Stomach (tissue), 9 donors: ENCODE measurements around the gene ORM1. TPM values are rescaled to one million over a fixed set of nuclear protein-coding genes. Genes with fewer than 3 reads are reported as not detected.

ENCODE experiments used
- DNase-seq, 2 donors: peaks; one replicate each; pipeline versions ENCODE4 v3.0.0 to v3.0.0-alpha.2; 2013 to 2019
- H3K27ac ChIP-seq, 5 donors: fragments of 200-600 bp in 4 of 5; sonication (generic) in 4 of 5; one replicate each; pipeline ENCODE4 v1.5.1; 2013 to 2019; ENCODE audit warnings: mild to moderate bottlenecking in 1 of 5, moderate library complexity in 1 of 5
- H3K27me3 ChIP-seq, 3 donors: fragments of 200-600 bp; sonication (generic); one replicate each; pipeline ENCODE4 v1.5.1; 2017 to 2019; ENCODE audit warnings: mixed run types in 1 of 3
- H3K36me3 ChIP-seq, 4 donors: fragments of 200-600 bp; sonication (generic); 1 replicate in 3 of 4; 2 replicates in 1 of 4; pipeline ENCODE4 v1.5.1; 2016 to 2019
- H3K4me1 ChIP-seq, 4 donors: fragments of 200-600 bp; sonication (generic); one replicate each; pipeline ENCODE4 v1.5.1; 2016 to 2019
- H3K4me3 ChIP-seq, 4 donors: fragments of 200-600 bp; sonication (generic) in 3 of 4; one replicate each; pipeline ENCODE4 v1.5.1; 2016 to 2019; ENCODE audit warnings: mild to moderate bottlenecking in 1 of 4
- H3K9me3 ChIP-seq, 4 donors: fragments of 200-600 bp; sonication (generic); one replicate each; pipeline ENCODE4 v1.5.1; 2016 to 2019
- CTCF ChIP-seq, 7 experiments: fragments of 450-650 bp in 4 of 7; fragments of 200-600 bp in 3 of 7; sonication (generic) in 3 of 7; IDR thresholded peaks; one replicate each; pipeline ENCODE4 v1.5.1; 2016 to 2019; ENCODE audit warnings: antibody characterized with exemption in 7 of 7, control low read depth in 2 of 7, mild to moderate bottlenecking in 1 of 7
- EP300 ChIP-seq: sonication (generic); formaldehyde crosslinking; IDR thresholded peaks from one replicate; pipeline ENCODE4 v1.6.1; 2017; ENCODE audit warnings: antibody characterized with exemption
- POLR2A ChIP-seq, 4 donors: fragments of 450-650 bp; IDR thresholded peaks; one replicate each; pipeline ENCODE4 v1.6.1; 2016; ENCODE audit warnings: antibody characterized with exemption in 4 of 4, control low read depth in 2 of 4, mild to moderate bottlenecking in 1 of 4, moderate library complexity in 1 of 4
- POLR2AphosphoS5 ChIP-seq, 3 donors: sonication (generic); formaldehyde crosslinking; IDR thresholded peaks; one replicate each; pipeline ENCODE4 v1.6.1; 2016; ENCODE audit warnings: antibody characterized with exemption in 3 of 3
- WGBS, 5 donors: extraction: QIAGEN DNeasy Blood & Tissue Kit in 3 of 5; methylation state at CpG; one replicate each; pipeline versions ENCODE4 v1.1.5 to v1.1.7; 2013 to 2018; 5-methylcytosine and 5-hydroxymethylcytosine counted together
- intact Hi-C: fragments of 100-400 bp; cut with DNase I; formaldehyde crosslinking; loops from one replicate; pipeline ENCODE4 v1.15.1; 2023; ENCODE audit warnings: low total_unique reads
- polyA plus RNA-seq, 3 donors: library from polyadenylated mRNA; stranded (reverse); fragments of 200-250 nt; gene quantifications; one replicate each; pipeline ENCODE4 v1.2.3, GENCODE V29; 2013
- total RNA-seq, 5 donors: library from RNA; depleted of rRNA; stranded (reverse); fragments of >200 nt; gene quantifications; one replicate each; pipeline versions ENCODE4 v1.1.0 to v1.2.3, GENCODE V29; 2014 to 2016
- donor health status: healthy with polysubstance abuse.
- donor health status: Bipolar disorder and iron deficiency.
- donor health status: healthy.

ORM1 gene
- total and polyA plus RNA-seq, 8 donors: 1.6 to 14.8 (median 2.9) TPM; not detected in 3

- WGBS, 5 donors: 91 to 99% (median 94%) methylated on average over 2 of the region's 2 CpGs
- intact Hi-C loops: no loop called here
- Histone ChIP-seq H3K9me3 (no peaks in the 10 kb centered on the region), H3K27ac (peak overlapping the region in 3 of 5 donors; percentile 54 to 68 (median 68)), H3K27me3 (no peaks in the 10 kb centered on the region), H3K4me1 (peaks cover 7 to 60% (median 16%) of the 10 kb centered on the region in 4 donors), H3K4me3 (no peak overlapping the region), H3K36me3 (peaks cover 47 to 98% (median 83%) of the 10 kb centered on the region in 4 donors)
- DNase-seq: no peak
- TF ChIP-seq POLR2A (IDR thresholded peaks at IDR 0.05) (no peak), POLR2AphosphoS5 (IDR thresholded peaks at IDR 0.05) (no peak), EP300 (no peak), CTCF (IDR thresholded peaks at IDR 0.05) (no peak)
Measured at GRCh38 chr9:114365194-114365593, 42.3 kb downstream of the ORM1 start.

GRCh38 chr9:114366334-114367128 lies 43.6 kb downstream of the ORM1 start:
- H3K36me3 ChIP-seq: peaks cover 33 to 98% (median 83%) of the 10 kb centered on the region in 4 donors
- DNase-seq: peak in 1 of 2 donors; percentile 63
- peaks cover 8 to 74% (median 27%) of the 10 kb centered on the region in 4 donors for H3K4me1 ChIP-seq

GRCh38 chr9:114367366-114367765 lies 44.5 kb downstream of the ORM1 start:
- TF ChIP-seq POLR2AphosphoS5 (IDR thresholded peaks at IDR 0.05) (no peak), EP300 (no peak), CTCF (IDR thresholded peaks at IDR 0.05) (no peak), POLR2A (IDR thresholded peaks at IDR 0.05) (no peak)
- intact Hi-C loops: no loop called here
- no peaks in the 10 kb centered on the region for H3K27me3 ChIP-seq
- 64 to 88% (median 80%) methylated on average over 5 to 6 of the region's 6 CpGs for WGBS, 5 donors
- H3K4me3 ChIP-seq: no peak overlapping the region
- no peaks in the 10 kb centered on the region for H3K9me3 ChIP-seq
- peak overlapping the region; percentile 54 to 80 (median 68) for H3K27ac ChIP-seq
- DNase-seq: no peak
- H3K4me1 ChIP-seq: peaks cover 17 to 82% (median 33%) of the 10 kb centered on the region in 4 donors
- peaks cover 25 to 98% (median 82%) of the 10 kb centered on the region in 4 donors for H3K36me3 ChIP-seq

More at GRCh38 chr9:114366334-114367128, 43.6 kb downstream of the ORM1 start:
- 33 to 44% (median 35%) methylated on average over 10 of the region's 10 CpGs for WGBS, 5 donors
- Histone ChIP-seq H3K27me3 (no peaks in the 10 kb centered on the region), H3K9me3 (no peaks in the 10 kb centered on the region), H3K27ac (peak overlapping the region in 4 of 5 donors; percentile 54 to 80 (median 74)), H3K4me3 (no peak overlapping the region)
- no peak for TF ChIP-seq POLR2AphosphoS5 (IDR thresholded peaks at IDR 0.05)
- TF ChIP-seq CTCF (IDR thresholded peaks at IDR 0.05): no peak
- TF ChIP-seq POLR2A (IDR thresholded peaks at IDR 0.05): no peak
- TF ChIP-seq EP300: no peak
- intact Hi-C loops: no loop called here

- H3K4me1 ChIP-seq: peaks cover 21 to 88% (median 36%) of the 10 kb centered on the region in 4 donors
- no peak for DNase-seq
- peaks cover 23 to 98% (median 82%) of the 10 kb centered on the region in 4 donors for H3K36me3 ChIP-seq
- peak overlapping the region in 4 of 5 donors; percentile 54 to 80 (median 74) for H3K27ac ChIP-seq
- no peaks in the 10 kb centered on the region for H3K9me3 ChIP-seq
- no peak overlapping the region for H3K4me3 ChIP-seq
- intact Hi-C loops: no loop called here
- TF ChIP-seq POLR2A (IDR thresholded peaks at IDR 0.05) (no peak), POLR2AphosphoS5 (IDR thresholded peaks at IDR 0.05) (no peak), EP300 (no peak), CTCF (IDR thresholded peaks at IDR 0.05) (no peak)
- 89 to 94% (median 91%) methylated on average over 13 to 14 of the region's 14 CpGs for WGBS, 5 donors
- H3K27me3 ChIP-seq: no peaks in the 10 kb centered on the region
Measured at GRCh38 chr9:114367772-114368569, 45.1 kb downstream of the ORM1 start.
